ENCODE results near the gene SPTBN1.

SPTBN1 gene

DNA sequence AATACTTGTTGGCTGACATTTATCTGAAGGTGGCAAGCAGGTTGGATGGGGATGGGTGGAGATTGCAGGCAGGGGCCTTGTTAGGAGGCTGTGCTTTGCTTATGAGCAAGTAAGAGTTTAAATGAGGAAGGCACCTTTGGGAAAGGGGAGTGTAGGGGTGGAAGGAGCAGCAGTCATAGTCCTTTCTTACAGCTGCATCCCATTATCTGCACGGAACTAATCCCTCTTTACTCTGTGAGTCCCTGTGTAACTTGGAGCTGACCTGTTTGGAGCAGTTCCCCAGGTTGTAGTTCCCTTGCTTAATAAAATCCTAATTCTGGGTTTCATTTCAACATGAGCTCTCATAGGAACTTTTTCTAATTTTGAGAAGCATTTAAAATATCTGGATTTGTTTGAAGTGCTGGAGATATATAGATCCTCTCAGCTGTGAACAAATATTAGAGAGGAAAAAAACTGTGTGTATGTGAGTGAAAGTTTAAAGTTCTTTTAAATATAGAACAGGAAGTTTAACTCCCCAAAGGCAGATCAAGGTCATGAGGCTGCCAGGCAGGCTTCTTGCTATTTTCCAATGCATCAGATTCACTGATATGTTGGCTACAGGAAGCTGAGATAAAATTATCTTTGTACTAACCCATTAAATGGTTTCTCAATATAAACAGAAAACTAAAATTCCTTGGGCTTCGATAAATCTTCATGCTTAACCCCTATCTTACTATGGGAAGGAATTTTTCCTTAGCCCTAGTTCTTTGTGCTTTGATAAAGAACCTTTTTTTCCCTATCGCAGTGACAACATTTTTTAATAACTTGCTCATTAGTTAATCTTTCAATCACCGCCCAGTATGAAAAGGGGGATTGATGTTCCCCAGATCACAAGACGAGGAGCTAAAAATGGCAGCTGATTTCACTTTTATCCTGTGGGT is 162.8 kb downstream of the SPTBN1 start:
- DNase-seq (ENCODE audit: low spot score), result no peak
- Histone ChIP-seq H3K9me3 (replicated peaks in 1 of 2; ENCODE audit: control insufficient read depth in 2 of 2, insufficient read depth in 1 of 2, low read depth in 1 of 2, low read length in 2 of 2) (no peaks in the 10 kb centered on the region), H3K36me3 (replicated peaks in 1 of 2; ENCODE audit: control insufficient read depth in 2 of 2, insufficient read depth in 2 of 2, low read length in 2 of 2) (peaks cover 14 to 98% of the 10 kb centered on the region in 2 donors), H3K27me3 (ENCODE audit: control insufficient read depth in 3 of 3, insufficient read depth in 3 of 3, low read depth in 1 of 3, low read length in 3 of 3) (no peaks in the 10 kb centered on the region), H2BK15ac (ENCODE audit: low read length) (no peak overlapping the region), H2AFZ (ENCODE audit: low read length) (no peak overlapping the region), H3K4ac (ENCODE audit: low read length) (no peak overlapping the region), H3K23ac (ENCODE audit: low read depth, low read length, poor library complexity) (no peak overlapping the region), H3K18ac (ENCODE audit: low read length) (no peak overlapping the region), H4K8ac (ENCODE audit: low read depth, low read length) (no peak overlapping the region), H3K79me1 (ENCODE audit: low read depth, low read length) (no peaks in the 10 kb centered on the region), H3K4me1 (ENCODE audit: control insufficient read depth in 2 of 2, insufficient read depth in 1 of 2, low read depth in 1 of 2, low read length in 2 of 2) (peaks cover under 1 to 11% of the 10 kb centered on the region in 2 donors), H3K27ac (replicated peaks; ENCODE audit: low read length) (no peak overlapping the region), H3K14ac (ENCODE audit: low read length) (no peak overlapping the region), H2BK5ac (ENCODE audit: low read length) (no peak overlapping the region), H3K4me3 (ENCODE audit: low read length in 2 of 2) (no peak overlapping the region), H3K4me2 (ENCODE audit: insufficient read depth, low read length, poor library complexity, severe bottlenecking) (no peak overlapping the region), H2AK5ac (ENCODE audit: low read depth, low read length) (no peak overlapping the region), H3K9ac (ENCODE audit: low read depth, low read length, poor library complexity) (no peak overlapping the region), H2BK120ac (ENCODE audit: low read depth, low read length) (no peak overlapping the region), H4K91ac (ENCODE audit: low read depth, low read length, poor library complexity) (no peak overlapping the region), H2BK12ac (ENCODE audit: low read length) (no peak overlapping the region)
- no CpG with 5 or more reads among the region's 5 CpGs for WGBS, 2 donors (ENCODE audit: extremely low coverage in 2 of 2, insufficient read length in 2 of 2, insufficient replicate concordance in 1 of 2)

DNA sequence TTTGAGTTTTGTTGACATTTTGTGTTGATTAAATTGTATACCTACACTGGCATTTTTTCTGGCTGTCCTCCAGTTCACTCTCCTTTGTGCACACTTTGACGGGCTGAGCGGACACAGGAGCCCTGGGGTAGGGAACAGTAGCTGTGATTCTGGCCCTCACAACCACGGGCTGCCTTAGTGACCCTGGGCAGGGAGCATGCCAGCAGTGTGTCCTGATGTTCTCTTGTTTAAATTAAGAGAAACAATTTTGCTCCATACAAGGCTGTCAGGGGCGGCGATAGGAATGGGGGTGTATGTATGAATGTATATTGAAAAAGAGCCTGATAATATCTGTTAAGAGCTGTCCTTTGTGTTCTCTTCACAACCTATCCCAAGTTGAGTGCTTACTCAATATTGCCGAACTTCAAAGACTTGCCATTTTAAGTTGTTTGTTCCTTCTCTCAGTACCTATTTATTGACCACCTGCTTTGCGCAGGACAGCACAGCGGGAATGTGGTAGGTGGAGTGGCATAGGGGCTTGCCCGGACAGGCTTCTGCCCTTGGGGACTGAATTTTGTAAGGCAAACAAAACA is 163.6 kb downstream of the SPTBN1 start:
- H3K36me3 ChIP-seq (replicated peaks in 1 of 2; ENCODE audit: control insufficient read depth in 2 of 2, insufficient read depth in 2 of 2, low read length in 2 of 2), result peaks cover 17 to 99% of the 10 kb centered on the region in 2 donors
- no peak overlapping the region for H2BK5ac ChIP-seq (ENCODE audit: low read length)
- H3K4ac ChIP-seq (ENCODE audit: low read length), result no peak overlapping the region
- H3K9me3 ChIP-seq (replicated peaks in 1 of 2; ENCODE audit: control insufficient read depth in 2 of 2, insufficient read depth in 1 of 2, low read depth in 1 of 2, low read length in 2 of 2), result no peaks in the 10 kb centered on the region
- no peak overlapping the region for H4K91ac ChIP-seq (ENCODE audit: low read depth, low read length, poor library complexity)
- H3K18ac ChIP-seq (ENCODE audit: low read length), result no peak overlapping the region
- no peak overlapping the region for H2BK15ac ChIP-seq (ENCODE audit: low read length)
- no peak overlapping the region for H3K14ac ChIP-seq (ENCODE audit: low read length)
- no peak overlapping the region for H2BK120ac ChIP-seq (ENCODE audit: low read depth, low read length)
- peaks cover 0 to 11% of the 10 kb centered on the region in 2 donors for H3K4me1 ChIP-seq (ENCODE audit: control insufficient read depth in 2 of 2, insufficient read depth in 1 of 2, low read depth in 1 of 2, low read length in 2 of 2)
- no peak overlapping the region for H3K4me3 ChIP-seq (ENCODE audit: low read length in 2 of 2)
- no peaks in the 10 kb centered on the region for H3K79me1 ChIP-seq (ENCODE audit: low read depth, low read length)
- no peak overlapping the region for H2AFZ ChIP-seq (ENCODE audit: low read length)
- no peak overlapping the region for H3K9ac ChIP-seq (ENCODE audit: low read depth, low read length, poor library complexity)
- H3K4me2 ChIP-seq (ENCODE audit: insufficient read depth, low read length, poor library complexity, severe bottlenecking), result no peak overlapping the region
- no peak overlapping the region for H3K27ac ChIP-seq (replicated peaks; ENCODE audit: low read length)
- no peak overlapping the region for H2AK5ac ChIP-seq (ENCODE audit: low read depth, low read length)
- H3K27me3 ChIP-seq (ENCODE audit: control insufficient read depth in 3 of 3, insufficient read depth in 3 of 3, low read depth in 1 of 3, low read length in 3 of 3), result no peaks in the 10 kb centered on the region
- no peak overlapping the region for H3K23ac ChIP-seq (ENCODE audit: low read depth, low read length, poor library complexity)
- H2BK12ac ChIP-seq (ENCODE audit: low read length), result no peak overlapping the region
- no peak overlapping the region for H4K8ac ChIP-seq (ENCODE audit: low read depth, low read length)
- WGBS, 2 donors (ENCODE audit: extremely low coverage in 2 of 2, insufficient read length in 2 of 2, insufficient replicate concordance in 1 of 2), result no CpG with 5 or more reads among the region's 9 CpGs
- no peak for DNase-seq (ENCODE audit: low spot score)

DNA sequence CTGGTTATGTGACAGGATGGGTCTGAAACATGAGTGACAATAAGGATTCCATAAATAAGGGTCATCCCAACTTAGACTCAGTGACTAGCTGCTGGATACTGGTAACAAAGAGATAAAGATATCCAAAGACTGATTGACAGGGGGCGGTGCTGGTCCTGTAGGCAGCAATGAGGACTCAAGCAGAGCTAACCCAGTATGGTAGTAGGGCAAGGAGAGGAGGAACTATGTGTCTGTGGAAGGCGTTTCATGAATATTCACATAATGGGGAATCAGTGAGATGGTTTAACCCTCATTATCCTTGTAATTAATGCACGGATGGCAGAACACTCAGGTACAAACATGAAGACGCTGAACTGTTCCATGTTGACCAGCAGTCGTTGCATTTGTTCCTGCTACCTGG is 164.8 kb downstream of the SPTBN1 start:
- no peak overlapping the region for H3K14ac ChIP-seq (ENCODE audit: low read length)
- DNase-seq (ENCODE audit: low spot score), result no peak
- H3K9ac ChIP-seq (ENCODE audit: low read depth, low read length, poor library complexity), result no peak overlapping the region
- H3K27me3 ChIP-seq (ENCODE audit: control insufficient read depth in 3 of 3, insufficient read depth in 3 of 3, low read depth in 1 of 3, low read length in 3 of 3), result no peaks in the 10 kb centered on the region
- H2BK15ac ChIP-seq (ENCODE audit: low read length), result no peak overlapping the region
- no peak overlapping the region for H3K18ac ChIP-seq (ENCODE audit: low read length)
- peaks cover 0 to 11% of the 10 kb centered on the region in 2 donors for H3K4me1 ChIP-seq (ENCODE audit: control insufficient read depth in 2 of 2, insufficient read depth in 1 of 2, low read depth in 1 of 2, low read length in 2 of 2)
- no peak overlapping the region for H2AK5ac ChIP-seq (ENCODE audit: low read depth, low read length)
- WGBS, 2 donors (ENCODE audit: extremely low coverage in 2 of 2, insufficient read length in 2 of 2, insufficient replicate concordance in 1 of 2), result no CpG with 5 or more reads among the region's 5 CpGs
- H3K4me2 ChIP-seq (ENCODE audit: insufficient read depth, low read length, poor library complexity, severe bottlenecking), result no peak overlapping the region
- H2BK5ac ChIP-seq (ENCODE audit: low read length), result no peak overlapping the region
- no peak overlapping the region for H3K27ac ChIP-seq (replicated peaks; ENCODE audit: low read length)
- peaks cover 22 to 99% of the 10 kb centered on the region in 2 donors for H3K36me3 ChIP-seq (replicated peaks in 1 of 2; ENCODE audit: control insufficient read depth in 2 of 2, insufficient read depth in 2 of 2, low read length in 2 of 2)
- H2AFZ ChIP-seq (ENCODE audit: low read length), result no peak overlapping the region
- no peak overlapping the region for H3K4me3 ChIP-seq (ENCODE audit: low read length in 2 of 2)
- no peak overlapping the region for H4K91ac ChIP-seq (ENCODE audit: low read depth, low read length, poor library complexity)
- no peak overlapping the region for H2BK120ac ChIP-seq (ENCODE audit: low read depth, low read length)
- no peak overlapping the region for H3K4ac ChIP-seq (ENCODE audit: low read length)
- no peak overlapping the region for H3K23ac ChIP-seq (ENCODE audit: low read depth, low read length, poor library complexity)
- no peak overlapping the region for H4K8ac ChIP-seq (ENCODE audit: low read depth, low read length)
- no peak overlapping the region for H2BK12ac ChIP-seq (ENCODE audit: low read length)
- H3K9me3 ChIP-seq (replicated peaks in 1 of 2; ENCODE audit: control insufficient read depth in 2 of 2, insufficient read depth in 1 of 2, low read depth in 1 of 2, low read length in 2 of 2), result no peaks in the 10 kb centered on the region
- H3K79me1 ChIP-seq (ENCODE audit: low read depth, low read length), result no peaks in the 10 kb centered on the region

DNA sequence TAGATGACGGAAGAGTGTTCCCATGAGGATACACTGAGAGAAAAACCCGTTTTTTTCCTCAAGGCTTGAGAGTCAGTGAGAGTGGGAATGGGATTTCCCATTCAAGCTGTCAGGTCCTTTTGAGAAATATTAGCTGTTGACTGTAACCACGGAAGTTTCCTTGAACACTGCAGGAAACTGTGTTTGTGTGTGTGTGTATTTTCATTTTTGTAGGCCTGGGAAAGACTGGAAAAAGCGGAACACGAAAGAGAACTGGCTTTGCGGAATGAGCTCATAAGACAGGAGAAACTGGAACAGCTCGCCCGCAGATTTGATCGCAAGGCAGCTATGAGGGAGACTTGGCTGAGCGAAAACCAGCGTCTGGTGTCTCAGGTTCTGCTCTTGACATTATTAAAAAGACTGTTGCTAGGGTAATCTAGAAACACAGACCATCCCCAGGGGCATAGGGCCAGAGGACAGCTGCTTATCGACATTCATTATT is 168.5 kb downstream of the SPTBN1 start:
- no peak for DNase-seq (ENCODE audit: low spot score)
- no peak overlapping the region for H2AFZ ChIP-seq (ENCODE audit: low read length)
- H3K4me3 ChIP-seq (ENCODE audit: low read length in 2 of 2), result no peak overlapping the region
- H3K36me3 ChIP-seq (replicated peaks in 1 of 2; ENCODE audit: control insufficient read depth in 2 of 2, insufficient read depth in 2 of 2, low read length in 2 of 2), result peaks cover 42 to 98% of the 10 kb centered on the region in 2 donors
- no peak overlapping the region for H3K27ac ChIP-seq (replicated peaks; ENCODE audit: low read length)
- peaks cover 0 to 7% of the 10 kb centered on the region in 2 donors for H3K4me1 ChIP-seq (ENCODE audit: control insufficient read depth in 2 of 2, insufficient read depth in 1 of 2, low read depth in 1 of 2, low read length in 2 of 2)
- H3K9ac ChIP-seq (ENCODE audit: low read depth, low read length, poor library complexity), result no peak overlapping the region
- H4K91ac ChIP-seq (ENCODE audit: low read depth, low read length, poor library complexity), result no peak overlapping the region
- no peak overlapping the region for H2BK12ac ChIP-seq (ENCODE audit: low read length)
- H3K18ac ChIP-seq (ENCODE audit: low read length), result no peak overlapping the region
- no peak overlapping the region for H3K14ac ChIP-seq (ENCODE audit: low read length)
- no peaks in the 10 kb centered on the region for H3K27me3 ChIP-seq (ENCODE audit: control insufficient read depth in 3 of 3, insufficient read depth in 3 of 3, low read depth in 1 of 3, low read length in 3 of 3)
- H2BK15ac ChIP-seq (ENCODE audit: low read length), result no peak overlapping the region
- no peak overlapping the region for H2AK5ac ChIP-seq (ENCODE audit: low read depth, low read length)
- no peak overlapping the region for H3K23ac ChIP-seq (ENCODE audit: low read depth, low read length, poor library complexity)
- no peak overlapping the region for H3K4ac ChIP-seq (ENCODE audit: low read length)
- WGBS, 2 donors (ENCODE audit: extremely low coverage in 2 of 2, insufficient read length in 2 of 2, insufficient replicate concordance in 1 of 2), result no CpG with 5 or more reads among the region's 12 CpGs
- H3K4me2 ChIP-seq (ENCODE audit: insufficient read depth, low read length, poor library complexity, severe bottlenecking), result no peak overlapping the region
- no peak overlapping the region for H2BK5ac ChIP-seq (ENCODE audit: low read length)
- H2BK120ac ChIP-seq (ENCODE audit: low read depth, low read length), result no peak overlapping the region
- no peaks in the 10 kb centered on the region for H3K9me3 ChIP-seq (replicated peaks in 1 of 2; ENCODE audit: control insufficient read depth in 2 of 2, insufficient read depth in 1 of 2, low read depth in 1 of 2, low read length in 2 of 2)
- H4K8ac ChIP-seq (ENCODE audit: low read depth, low read length), result no peak overlapping the region
- H3K79me1 ChIP-seq (ENCODE audit: low read depth, low read length), result no peaks in the 10 kb centered on the region
